HG03442 (cell line): Measurements from ENCODE around the gene ARL16.

ENCODE experiments used
- ATAC-seq: cut with Tn5 transposase; IDR thresholded peaks from one replicate; pipeline ENCODE4 v1.9.1; 2021; ENCODE audit warnings: mild to moderate bottlenecking, moderate library complexity; ENCODE audit not compliant: unreplicated experiment

ARL16 gene

GRCh38 chr17:81713004-81713555, 29.5 kb upstream of the ARL16 start:
- no peak for ATAC-seq

GRCh38 chr17:81712468-81713003, 28.9 kb upstream of the ARL16 start:
- no peak for ATAC-seq

- peak; percentile 51 for ATAC-seq
Observed at GRCh38 chr17:81711814-81712467, 28.3 kb upstream of the ARL16 start, which contains the start of gene SLC25A10. TSS of gene SLC25A10 (plus strand) at chr17:81712284. CDS start at chr17:81712427, 143 bp downstream.

GRCh38 chr17:81710514-81711308, 27.1 kb upstream of the ARL16 start:
- ATAC-seq: no peak

- ATAC-seq: no peak
Observed at GRCh38 chr17:81708739-81709185, 25.2 kb upstream of the ARL16 start.

GRCh38 chr17:81707725-81708646, 24.4 kb upstream of the ARL16 start:
- ATAC-seq: no peak

GRCh38 chr17:81706757-81707624, 23.4 kb upstream of the ARL16 start:
- ATAC-seq: no peak

- ATAC-seq: no peak
Observed at GRCh38 chr17:81706232-81706611, 22.6 kb upstream of the ARL16 start.

- no peak for ATAC-seq
Observed at GRCh38 chr17:81705518-81706231, 22.1 kb upstream of the ARL16 start.

GRCh38 chr17:81703747-81704654, 20.4 kb upstream of the ARL16 start:
- ATAC-seq: no peak

GRCh38 chr17:81702934-81703746, 19.5 kb upstream of the ARL16 start, which contains the start of gene MRPL12:
TSS of gene MRPL12 (plus strand) at chr17:81703367. CDS start at chr17:81703502, 135 bp downstream.
- ATAC-seq: peak; percentile 81

- ATAC-seq: no peak
Observed at GRCh38 chr17:81701288-81702071, 17.9 kb upstream of the ARL16 start.

- ATAC-seq: no peak
Observed at GRCh38 chr17:81700353-81701287, 17.0 kb upstream of the ARL16 start.

- ATAC-seq: no peak
Observed at GRCh38 chr17:81697261-81698044, 13.9 kb upstream of the ARL16 start.
